ENCODE results near the gene PMEL. TPM values are rescaled to one million over a fixed set of nuclear protein-coding genes. Genes with fewer than 3 reads are reported as not detected.

PMEL gene
- total and polyA plus RNA-seq, 9 of the 15 experiments (the other 6 are each of a cell fraction or from before 2014, with no cell fraction given) = 0.36 to 2.0 (median 0.98) TPM

- Histone ChIP-seq H3K9ac (ENCODE audit: insufficient read depth in 1 of 2, low read depth in 2 of 2, low read length in 2 of 2) (no peak overlapping the region), H3K36me3 (ENCODE audit: control insufficient read depth, insufficient read depth, low read length) (no peaks in the 10 kb centered on the region), H3K9me1 (ENCODE audit: control insufficient read depth, insufficient read depth, low read length) (no peaks in the 10 kb centered on the region), H3K27ac (ENCODE audit: extremely low read depth, low read depth, low read length) (no peak overlapping the region), H3K79me2 (ENCODE audit: control insufficient read depth, insufficient read depth, low read length) (no peaks in the 10 kb centered on the region), H3K4me2 (ENCODE audit: insufficient read depth, low read length) (no peak overlapping the region), H2AFZ (ENCODE audit: low read depth, low read length) (no peak overlapping the region), H4K20me1 (replicated peaks; ENCODE audit: control insufficient read depth, insufficient read depth, low read length) (no peaks in the 10 kb centered on the region), H3K4me1 (replicated peaks in 1 of 2; ENCODE audit: control insufficient read depth in 2 of 2, insufficient read depth in 2 of 2, low read length in 2 of 2) (peaks cover 19 to 22% of the 10 kb centered on the region in 2 experiments; a peak in 4 of 5 replicates), H3K27me3 (ENCODE audit: control insufficient read depth in 2 of 2, insufficient read depth in 2 of 2, low read length in 2 of 2) (no peaks in the 10 kb centered on the region; a peak in 1 of 5 replicates), H3K9me3 (replicated peaks; ENCODE audit: control insufficient read depth, insufficient read depth, low read depth, low read length) (no peaks in the 10 kb centered on the region), H3K4me3 (no peak overlapping the region)
- ChIA-PET POLR2A (interaction anchor here (0.8 to 1.2 kb wide), 3 partner anchors 19 to 122 kb away, joined by 3 to 6 read pairs (median 4); no protein-coding TSS in a partner anchor), CTCF (ENCODE audit: low intra/inter-chr PET ratio) (no interaction called here)
- TF ChIP-seq BRF1 (IDR thresholded peaks at IDR 0.05; ENCODE audit: borderline replicate concordance, extremely low read depth, insufficient read length) (no peak), KDM2B (CRISPR knock-in tag; IDR thresholded peaks at IDR 0.05) (no peak), RAD21 (CRISPR knock-in tag; conservative IDR thresholded peaks at IDR 0.05 in 1 of 2, IDR thresholded peaks at IDR 0.05 in 1 of 2) (no peak), GABPB2 (CRISPR knock-in tag; conservative IDR thresholded peaks at IDR 0.05) (no peak), GATA2 (CRISPR knock-in tag; IDR thresholded peaks at IDR 0.05) (no peak), ZNF695 (CRISPR knock-in tag; IDR thresholded peaks at IDR 0.05) (no peak), L3MBTL2 (IDR thresholded peaks at IDR 0.05) (no peak), ZNF584 (CRISPR knock-in tag; IDR thresholded peaks at IDR 0.05; ENCODE audit: low read depth) (no peak), U2AF2 (optimal IDR thresholded peaks at IDR 0.05; ENCODE audit: low read depth, low read length) (no peak), ZC3H8 (IDR thresholded peaks at IDR 0.05) (no peak), NR0B1 (IDR thresholded peaks at IDR 0.05; ENCODE audit: partially characterized antibody) (no peak), YY1 (IDR thresholded peaks at IDR 0.05; ENCODE audit: borderline replicate concordance in 1 of 3, control insufficient read depth in 1 of 3, extremely low read depth in 1 of 3, insufficient read depth in 3 of 3, insufficient read length in 1 of 3, insufficient replicate concordance in 2 of 3, low read depth in 1 of 3, low read length in 2 of 3) (no peak), KDM4B (IDR thresholded peaks at IDR 0.05; ENCODE audit: borderline replicate concordance in 2 of 2, low read depth in 1 of 2) (no peak), BHLHE40 (IDR thresholded peaks at IDR 0.05; ENCODE audit: low read length) (no peak), XRCC5 (IDR thresholded peaks at IDR 0.05; ENCODE audit: low read depth, low read length) (no peak)
- intact Hi-C loops (cut with micrococcal nuclease) = no loop called here
- ATAC-seq (no peak), DNase-seq (ENCODE audit: extremely low read depth in 1 of 4, low spot score in 3 of 4) (no peak), FAIRE-seq (no peak)
- no TSS peak for BruUV-seq (replicated peaks)
- in situ Hi-C loops (cut with MboI) = no loop called here
- WGBS (ENCODE audit: insufficient coverage, low coverage, missing lambda C conversion rate) = 27% methylated on average over 1 of the region's 1 CpG
Measured at GRCh38 chr12:55934773-55935172, 31.1 kb downstream of the PMEL start.
